Lower leg skin (tissue), 4 donors: ENCODE results near the gene RNF31. TPM values are rescaled to one million over a fixed set of nuclear protein-coding genes. Genes with fewer than 3 reads are reported as not detected.

Experiments used
- DNase-seq, 2 donors: peaks; one replicate each; pipeline ENCODE4 v3.0.0-alpha.2; 2019; ENCODE audit warnings: low spot score in 2 of 2
- H3K4me3 ChIP-seq: fragments of 200-600 bp; sonication (generic); 2 replicates; pipeline ENCODE4 v1.5.1; 2017; ENCODE audit warnings: mild to moderate bottlenecking, low read depth; ENCODE audit not compliant: poor library complexity, severe bottlenecking
- POLR2A ChIP-seq, 2 donors: fragments of 450-650 bp; IDR thresholded peaks; one replicate each; pipeline ENCODE4 v1.6.1; 2016 to 2017; ENCODE audit warnings: antibody characterized with exemption in 2 of 2, mild to moderate bottlenecking in 1 of 2, moderate library complexity in 1 of 2
- WGBS, 2 donors: methylation state at CpG; one replicate each; pipeline ENCODE4 v1.1.5; 2018; 5-methylcytosine and 5-hydroxymethylcytosine counted together
- intact Hi-C: fragments of 100-400 bp; cut with DNase I; formaldehyde crosslinking; loops from one replicate; pipeline ENCODE4 v1.15.0; 2023; ENCODE audit warnings: low total_unique reads
- total RNA-seq, 4 donors: library from RNA; depleted of rRNA; stranded (reverse); fragments of >200 nt; gene quantifications; one replicate each; pipeline ENCODE4 v1.1.0, GENCODE V29; 2016
- TF ChIP-seq, protein P1 (sequence below), 3 donors: fragments of 450-650 bp; IDR thresholded peaks; one replicate each; pipeline ENCODE4 v1.5.1; 2016; ENCODE audit warnings: antibody characterized with exemption in 3 of 3, mild to moderate bottlenecking in 3 of 3, moderate library complexity in 2 of 3

RNF31 gene
- total RNA-seq, 4 donors from 2014 or later: 53.1 to 98.6 (median 77.3) TPM

DNA sequence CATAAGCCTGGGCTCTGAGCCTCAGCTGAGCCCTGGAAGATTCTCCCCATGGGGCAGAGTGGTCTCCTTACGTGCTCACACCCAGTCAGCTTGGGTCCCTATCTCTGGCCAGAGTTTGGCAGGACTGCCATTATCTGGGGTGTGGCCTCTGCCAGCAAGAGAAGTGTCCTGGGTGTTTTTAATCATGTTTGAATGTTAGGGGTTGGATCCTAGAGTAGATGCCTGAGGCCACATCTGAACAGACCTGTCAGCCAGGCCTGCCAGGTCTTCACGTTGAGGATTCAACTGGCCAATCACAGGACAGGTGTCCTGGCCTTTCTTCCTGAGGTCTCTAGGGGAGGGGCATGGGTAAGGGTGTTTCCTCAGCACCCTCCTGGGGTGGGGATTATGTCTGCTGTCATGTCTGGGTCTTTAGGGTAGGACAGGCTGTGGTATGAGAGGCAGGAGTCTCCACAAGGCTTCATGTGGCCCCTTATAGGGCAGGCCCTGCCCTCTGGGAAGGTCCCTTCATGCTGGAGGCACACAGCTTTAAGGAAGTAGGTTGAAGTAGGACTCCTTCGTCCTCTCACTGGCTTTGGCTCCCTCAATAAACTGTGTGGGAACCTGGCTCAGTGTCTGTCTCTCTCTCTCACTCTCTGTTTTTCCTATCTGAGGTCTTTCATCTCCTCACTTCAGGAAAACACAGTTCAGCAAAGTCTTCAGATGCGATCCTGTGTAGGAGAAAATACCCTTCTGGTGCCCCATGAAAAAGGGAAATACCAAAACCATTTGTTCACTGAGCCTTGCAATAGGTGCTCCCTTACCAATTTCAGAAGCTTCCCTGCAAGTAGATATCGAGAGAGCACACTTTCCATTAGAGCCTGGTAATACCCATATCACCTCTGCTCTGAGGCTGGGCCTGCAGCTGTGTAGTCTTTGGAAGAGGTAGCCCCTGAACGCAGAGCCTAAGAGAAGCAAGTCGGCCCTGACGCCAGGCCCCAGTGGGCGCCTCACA lies 23.6 kb upstream of the RNF31 start:
- H3K4me3 ChIP-seq: no peak overlapping the region
- intact Hi-C loops: no loop called here
- WGBS, 2 donors: 70 to 82% methylated on average over 9 of the region's 9 CpGs
- TF ChIP-seq, protein P1, sequence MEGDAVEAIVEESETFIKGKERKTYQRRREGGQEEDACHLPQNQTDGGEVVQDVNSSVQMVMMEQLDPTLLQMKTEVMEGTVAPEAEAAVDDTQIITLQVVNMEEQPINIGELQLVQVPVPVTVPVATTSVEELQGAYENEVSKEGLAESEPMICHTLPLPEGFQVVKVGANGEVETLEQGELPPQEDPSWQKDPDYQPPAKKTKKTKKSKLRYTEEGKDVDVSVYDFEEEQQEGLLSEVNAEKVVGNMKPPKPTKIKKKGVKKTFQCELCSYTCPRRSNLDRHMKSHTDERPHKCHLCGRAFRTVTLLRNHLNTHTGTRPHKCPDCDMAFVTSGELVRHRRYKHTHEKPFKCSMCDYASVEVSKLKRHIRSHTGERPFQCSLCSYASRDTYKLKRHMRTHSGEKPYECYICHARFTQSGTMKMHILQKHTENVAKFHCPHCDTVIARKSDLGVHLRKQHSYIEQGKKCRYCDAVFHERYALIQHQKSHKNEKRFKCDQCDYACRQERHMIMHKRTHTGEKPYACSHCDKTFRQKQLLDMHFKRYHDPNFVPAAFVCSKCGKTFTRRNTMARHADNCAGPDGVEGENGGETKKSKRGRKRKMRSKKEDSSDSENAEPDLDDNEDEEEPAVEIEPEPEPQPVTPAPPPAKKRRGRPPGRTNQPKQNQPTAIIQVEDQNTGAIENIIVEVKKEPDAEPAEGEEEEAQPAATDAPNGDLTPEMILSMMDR (IDR thresholded peaks at IDR 0.05): no peak
- no peak for TF ChIP-seq POLR2A (IDR thresholded peaks at IDR 0.05)
- DNase-seq: no peak

DNA sequence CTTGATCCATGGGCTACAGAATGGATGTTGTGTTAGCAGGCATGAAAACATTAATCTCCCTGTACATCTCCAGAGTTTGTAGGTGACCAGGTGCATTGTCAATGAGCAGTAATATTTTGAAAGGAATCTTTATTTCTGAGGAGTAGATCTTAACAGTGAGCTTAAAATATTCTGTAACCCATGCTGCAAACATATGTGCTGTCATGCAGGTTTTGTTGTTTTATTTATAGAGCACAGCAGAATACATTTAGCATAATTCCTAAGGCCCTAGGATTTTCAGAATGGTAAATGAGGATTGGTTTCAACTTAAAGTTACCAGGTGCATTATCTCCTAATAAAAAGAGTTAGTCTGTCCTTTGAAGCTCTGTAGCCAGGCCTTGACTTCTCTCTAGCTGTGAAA lies 20.4 kb upstream of the RNF31 start:
- TF ChIP-seq POLR2A (IDR thresholded peaks at IDR 0.05): no peak
- TF ChIP-seq, protein P1 (IDR thresholded peaks at IDR 0.05): no peak
- intact Hi-C loops: no loop called here
- no peak for DNase-seq
- no peak overlapping the region for H3K4me3 ChIP-seq

DNA sequence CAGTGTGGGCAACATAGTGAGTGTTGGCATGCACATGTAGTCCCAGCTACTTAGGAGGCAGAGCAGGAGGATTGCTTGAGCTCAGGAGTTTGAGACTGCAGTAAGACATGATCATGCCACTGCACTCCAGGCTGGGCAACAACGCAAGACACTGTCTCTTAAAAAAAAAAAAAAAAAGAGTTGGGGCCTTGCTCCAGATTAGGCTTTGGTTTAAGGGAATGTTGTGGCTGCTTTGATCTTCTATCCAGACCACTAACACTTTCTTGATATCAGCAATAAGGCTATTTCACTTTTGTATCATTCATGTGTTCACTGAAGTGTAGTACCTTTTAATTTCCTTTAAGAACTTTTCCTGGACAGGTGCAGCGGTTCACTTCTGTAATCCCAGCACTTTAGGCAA lies 19.6 kb upstream of the RNF31 start:
- DNase-seq: no peak
- TF ChIP-seq, protein P1 (IDR thresholded peaks at IDR 0.05): no peak
- no peak for TF ChIP-seq POLR2A (IDR thresholded peaks at IDR 0.05)
- no peak overlapping the region for H3K4me3 ChIP-seq
- WGBS, 2 donors: 84 to 91% methylated on average over 2 of the region's 2 CpGs
- intact Hi-C loops: no loop called here

DNA sequence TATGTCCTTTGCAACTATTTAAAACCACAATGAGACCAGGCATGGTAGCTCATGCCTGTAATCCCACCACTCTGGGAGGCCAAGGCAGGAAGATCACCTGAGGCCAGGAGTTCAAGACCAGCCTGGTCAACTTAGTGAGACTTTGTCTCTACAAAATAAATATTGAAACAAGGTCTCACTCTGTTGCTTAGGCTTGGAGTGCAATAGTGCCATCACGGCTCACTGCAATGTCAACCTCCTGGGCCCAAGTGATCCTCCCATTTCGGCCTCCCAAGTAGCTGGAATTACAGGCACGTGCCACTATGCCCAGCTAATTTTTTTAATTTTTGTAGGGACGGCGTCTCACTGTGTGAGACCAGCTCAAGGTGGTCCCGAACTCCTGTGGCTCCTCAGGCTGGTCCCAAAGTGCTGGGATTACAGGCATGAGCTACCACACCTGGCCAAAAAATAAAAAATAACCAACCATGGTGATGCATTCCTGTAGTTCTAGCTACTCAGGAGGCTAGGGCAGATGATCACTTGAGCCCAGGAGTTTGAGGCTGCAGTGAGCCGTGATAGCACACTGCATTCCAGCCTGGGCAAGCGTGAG lies 17.8 kb upstream of the RNF31 start:
- intact Hi-C loops: no loop called here
- 92 to 96% methylated on average over 8 of the region's 8 CpGs for WGBS, 2 donors
- TF ChIP-seq, protein P1 (IDR thresholded peaks at IDR 0.05): no peak
- TF ChIP-seq POLR2A (IDR thresholded peaks at IDR 0.05): no peak
- no peak for DNase-seq
- no peak overlapping the region for H3K4me3 ChIP-seq

DNA sequence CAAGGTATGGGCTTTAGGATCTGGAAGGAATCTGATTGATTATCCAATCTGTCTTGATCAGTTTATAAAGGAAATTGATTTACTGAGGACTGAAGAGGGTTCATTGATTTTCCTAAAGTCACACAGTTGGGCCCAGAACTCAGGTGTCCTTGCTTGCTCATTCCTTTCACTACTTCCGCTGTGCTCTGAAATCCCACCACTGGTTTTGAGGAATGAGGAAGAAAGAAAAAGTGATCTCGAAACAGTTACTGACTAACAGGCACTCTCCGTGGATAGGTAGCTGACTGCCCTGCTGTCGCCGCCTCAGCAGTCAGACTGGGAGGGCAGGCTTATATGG lies 16.9 kb upstream of the RNF31 start, which contains the start of gene FITM1:
Gene FITM1 (plus strand): TSS at position 280 of the 337 bp plus-strand sequence. CDS start 905 bp downstream, outside the sequence.
- intact Hi-C loops: no loop called here
- WGBS, 2 donors: 83 to 93% methylated on average over 5 of the region's 5 CpGs
- no peak within 1 kb of the TSS for H3K4me3 ChIP-seq
- no peak for DNase-seq
- TF ChIP-seq, protein P1 (IDR thresholded peaks at IDR 0.05): no peak
- TF ChIP-seq POLR2A (IDR thresholded peaks at IDR 0.05): no peak
